Measurements from ENCODE around the gene COASY.

DNA sequence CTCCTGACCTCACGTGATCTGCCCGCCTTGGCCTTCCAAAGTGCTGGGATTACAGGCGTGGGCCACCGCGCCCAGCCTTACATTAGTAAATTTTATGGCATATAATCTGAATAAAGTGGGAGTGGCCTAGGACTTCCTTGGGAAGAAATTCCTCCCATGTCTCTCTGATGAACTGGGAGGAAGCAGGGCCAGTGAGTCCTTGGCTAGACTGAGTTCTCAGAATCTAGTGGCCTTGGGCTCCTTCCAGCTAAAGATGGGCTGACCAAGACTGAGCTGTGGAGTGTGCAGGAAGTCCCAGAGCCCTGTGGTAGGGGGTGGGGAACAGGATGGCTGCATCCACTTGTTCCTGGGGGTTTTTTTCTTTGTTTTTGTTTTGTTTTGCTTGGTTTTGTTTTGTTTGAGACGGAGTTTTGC, 35.9 kb upstream of the COASY start:
- TF ChIP-seq CTCF (conservative IDR thresholded peaks at IDR 0.05; ENCODE audit: low read depth in 2 of 2) (no peak), NANOG (IDR thresholded peaks at IDR 0.05; ENCODE audit: borderline replicate concordance) (no peak), ZNF114 (CRISPR knock-in tag; IDR thresholded peaks at IDR 0.05) (no peak), EZH2 (IDR thresholded peaks at IDR 0.05; ENCODE audit: low read depth, unreplicated experiment) (no peak), EZH2phosphoT487 (IDR thresholded peaks at IDR 0.05; ENCODE audit: unreplicated experiment) (no peak), REST (IDR thresholded peaks at IDR 0.05; ENCODE audit: unreplicated experiment) (no peak), JUNB (IDR thresholded peaks at IDR 0.05; ENCODE audit: unreplicated experiment) (no peak), POLR2AphosphoS5 (IDR thresholded peaks at IDR 0.05; ENCODE audit: low read depth) (no peak), STAT1 (IDR thresholded peaks at IDR 0.05; ENCODE audit: unreplicated experiment) (no peak), CREB1 (CRISPR knock-in tag; IDR thresholded peaks at IDR 0.05; ENCODE audit: low read depth) (no peak)

Measured in GM23338 (cell line).